ENCODE results near the gene TMEM63B.
"Not testable (repeated sequence)": the region's sequence is repeated elsewhere in the genome, so short reads cannot be mapped to it uniquely, and the experiment has no call there.

The TMEM63B gene

GRCh38 chr6:44094403-44095242 lies 32.7 kb upstream of the TMEM63B start:
- DNase-seq = no peak

GRCh38 chr6:44095243-44095623 lies 32.1 kb upstream of the TMEM63B start:
- DNase-seq = not testable (repeated sequence)

GRCh38 chr6:44096612-44097011 lies 30.7 kb upstream of the TMEM63B start:
- no peak for DNase-seq

GRCh38 chr6:44097782-44098317 lies 29.5 kb upstream of the TMEM63B start:
- DNase-seq = no peak

GRCh38 chr6:44099192-44099591 lies 28.2 kb upstream of the TMEM63B start:
- DNase-seq = no peak

- no peak for DNase-seq
Observed at GRCh38 chr6:44100088-44100550, 27.2 kb upstream of the TMEM63B start.

- no peak for DNase-seq
Observed at GRCh38 chr6:44101832-44102231, 25.5 kb upstream of the TMEM63B start.

- DNase-seq = no peak
Observed at GRCh38 chr6:44102527-44102926, 24.8 kb upstream of the TMEM63B start.

- DNase-seq = no peak
Observed at GRCh38 chr6:44104481-44105021, 22.8 kb upstream of the TMEM63B start.

- no peak for DNase-seq
Observed at GRCh38 chr6:44105146-44105545, 22.2 kb upstream of the TMEM63B start.

- no peak for DNase-seq
Observed at GRCh38 chr6:44105993-44106740, 21.2 kb upstream of the TMEM63B start.

- DNase-seq = no peak
Observed at GRCh38 chr6:44107017-44107416, 20.3 kb upstream of the TMEM63B start.

GRCh38 chr6:44108471-44108870 lies 18.9 kb upstream of the TMEM63B start:
- DNase-seq = no peak

- DNase-seq = no peak
Observed at GRCh38 chr6:44109212-44109611, 18.1 kb upstream of the TMEM63B start.

GRCh38 chr6:44110005-44110676 lies 17.2 kb upstream of the TMEM63B start:
- DNase-seq = no peak

- DNase-seq = no peak
Observed at GRCh38 chr6:44110966-44111365, 16.4 kb upstream of the TMEM63B start.

- no peak for DNase-seq
Observed at GRCh38 chr6:44111434-44112417, 15.6 kb upstream of the TMEM63B start.

GRCh38 chr6:44113414-44113813 lies 13.9 kb upstream of the TMEM63B start:
- DNase-seq = no peak

- no peak for DNase-seq
Observed at GRCh38 chr6:44115866-44116265, 11.5 kb upstream of the TMEM63B start.

- DNase-seq = no peak
Observed at GRCh38 chr6:44116641-44117382, 10.5 kb upstream of the TMEM63B start.
